ENCODE results near the gene MAPK8IP1.

DNA sequence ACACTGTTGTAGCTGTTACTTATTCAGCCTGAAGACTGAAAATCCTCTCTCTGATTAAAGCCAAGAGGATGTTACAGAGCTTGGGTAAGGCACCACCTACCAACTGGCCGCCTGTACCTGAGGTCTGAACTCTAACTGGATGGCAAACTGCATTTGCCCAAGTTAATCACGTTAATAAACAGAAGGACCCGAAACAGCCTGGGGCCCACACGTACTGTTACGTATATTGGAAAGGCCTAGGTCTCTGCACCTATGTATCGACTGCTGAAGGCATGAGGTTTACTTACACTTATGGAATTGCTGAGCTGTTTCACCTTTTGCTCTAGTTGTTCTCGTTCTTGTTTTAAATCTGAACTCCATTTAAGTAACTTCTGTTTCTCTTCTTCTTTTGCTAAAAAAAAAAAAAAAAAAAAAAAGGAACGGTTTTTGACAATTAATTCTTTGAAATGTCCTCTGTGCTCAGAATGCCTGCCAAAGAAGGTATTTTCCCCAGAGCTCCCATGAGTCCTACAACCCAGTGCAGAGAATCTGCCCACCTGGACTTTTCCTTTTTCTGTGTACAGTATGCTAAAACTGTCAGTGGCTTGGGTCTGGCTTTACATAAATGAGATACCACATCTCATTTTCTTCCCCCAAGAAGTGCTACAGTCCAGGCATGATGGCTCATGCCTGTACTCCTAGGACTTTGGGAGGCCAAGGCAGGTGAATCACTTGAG lies 50.1 kb downstream of the MAPK8IP1 start:
- TF ChIP-seq CTCF (IDR thresholded peaks at IDR 0.05) (no peak), POLR2AphosphoS5 (IDR thresholded peaks at IDR 0.05) (no peak), POLR2A (IDR thresholded peaks at IDR 0.05) (no peak)

All from stomach (tissue), 4 donors.